ENCODE results near the gene TXNRD1.

GRCh38 chr12:104299842-104300481 is 84.4 kb downstream of the TXNRD1 start:
- TF ChIP-seq POLR2A (IDR thresholded peaks at IDR 0.05) (no peak), CTCF (IDR thresholded peaks at IDR 0.05) (no peak)
